CD4-positive, alpha-beta T cell treated with Interleukin-4 for 1 hour (primary cell): ENCODE results near the gene PPP1R12A.
A peak's percentile ranks its signal among the peaks of the same experiment; 100 is the strongest.

Source experiments
- DNase-seq, 2 donors: peaks; one replicate each; pipeline ENCODE4 v3.0.0-alpha.2; 2020 to 2022

PPP1R12A gene

DNA sequence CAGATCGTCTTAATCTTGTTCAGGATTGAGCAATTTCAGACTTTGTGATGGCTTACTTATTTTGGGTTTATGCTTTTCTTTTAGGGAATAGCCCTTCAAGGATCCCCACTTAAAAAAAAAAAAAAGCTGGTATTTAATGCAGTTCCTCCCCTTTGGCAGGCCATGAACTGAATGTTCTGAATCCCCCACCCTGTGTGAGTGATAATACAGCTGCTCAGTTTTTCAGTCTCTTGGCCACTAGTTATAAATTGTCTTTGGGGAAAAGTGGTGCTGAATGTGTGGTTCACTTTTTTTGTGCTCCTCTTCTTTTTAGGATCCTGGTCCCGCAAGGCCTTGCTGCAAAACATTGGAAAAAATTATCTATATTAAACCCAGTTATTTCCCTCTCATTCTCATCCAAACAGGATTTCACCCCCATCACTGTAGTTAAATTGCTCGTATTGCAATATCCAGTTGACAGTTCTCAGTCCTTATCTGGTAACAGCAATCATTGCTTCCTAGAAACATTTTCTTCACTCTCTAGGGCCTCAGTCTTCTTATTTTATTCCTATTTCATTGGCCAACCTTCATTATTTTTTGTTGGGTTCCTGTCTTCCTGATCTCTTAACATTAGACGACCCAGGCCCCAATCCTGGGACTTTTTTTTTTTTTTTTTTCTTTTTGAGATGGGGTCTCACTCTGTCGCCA, 171.0 kb downstream of the PPP1R12A start:
- no peak for DNase-seq

GRCh38 chr12:79761341-79761740, 173.6 kb downstream of the PPP1R12A start:
- DNase-seq: no peak

GRCh38 chr12:79747274-79747673, 187.6 kb downstream of the PPP1R12A start:
- no peak for DNase-seq

DNA sequence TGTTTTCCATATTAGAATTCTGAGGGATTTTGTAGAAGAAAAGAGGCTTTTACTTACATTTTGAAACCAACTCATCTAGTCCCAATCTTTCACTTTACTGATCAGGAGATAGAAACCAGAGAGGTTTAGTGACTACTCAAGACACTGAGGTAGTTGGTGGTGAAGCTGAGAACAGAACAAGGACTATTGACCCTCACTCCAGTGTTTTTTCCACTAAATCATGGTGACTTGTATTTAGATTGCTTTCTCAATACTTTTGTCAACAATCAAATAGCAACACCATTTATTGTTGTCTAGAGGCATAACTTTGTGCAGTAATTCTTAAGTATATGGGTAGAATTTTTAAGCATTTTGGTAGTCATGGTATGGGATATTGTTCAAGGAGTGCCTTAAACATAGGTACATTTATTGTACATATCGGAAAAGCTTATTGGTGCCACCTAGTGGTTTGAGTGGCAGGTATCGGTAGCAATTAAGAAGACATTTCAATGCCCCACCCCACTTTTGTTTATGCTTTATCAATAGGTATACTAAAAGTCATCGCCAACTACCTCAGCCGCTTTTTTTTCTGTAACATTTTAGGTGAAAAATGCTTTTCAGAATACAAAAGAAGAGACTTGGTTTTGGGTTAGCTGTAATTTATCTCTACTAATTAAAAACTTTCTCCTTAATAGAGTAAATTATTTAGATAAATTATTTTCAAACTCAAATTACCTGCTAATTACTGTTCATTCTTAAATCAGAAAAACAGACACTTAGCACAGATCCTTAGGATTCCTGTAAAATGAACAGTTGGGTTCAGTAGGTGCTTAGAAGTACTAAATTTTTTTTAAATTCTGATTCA, 196.8 kb downstream of the PPP1R12A start:
- peak in 1 of 2 donors; percentile 43 for DNase-seq

DNA sequence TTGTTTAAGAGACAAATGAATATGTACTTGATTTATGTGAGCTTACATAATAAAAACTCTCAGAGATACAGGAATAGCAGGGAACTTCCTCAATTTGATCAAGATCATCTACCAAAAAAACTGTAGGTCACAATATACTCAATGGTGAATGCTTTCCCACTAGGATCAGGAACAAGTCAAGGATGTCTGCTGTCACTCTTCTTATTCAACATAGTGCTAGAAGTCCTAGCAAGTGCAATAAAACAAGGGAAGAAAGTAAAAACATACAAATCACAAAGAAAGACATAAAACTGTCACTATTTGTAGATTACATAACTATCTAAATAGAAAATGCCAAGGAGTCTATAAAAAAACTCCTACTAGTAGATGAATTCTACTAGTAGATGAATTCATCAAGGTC, 202.3 kb downstream of the PPP1R12A start:
- DNase-seq: no peak

GRCh38 chr12:79725987-79726386, 208.9 kb downstream of the PPP1R12A start:
- DNase-seq: no peak
